ENCODE results near the gene SLC14A1.

DNA sequence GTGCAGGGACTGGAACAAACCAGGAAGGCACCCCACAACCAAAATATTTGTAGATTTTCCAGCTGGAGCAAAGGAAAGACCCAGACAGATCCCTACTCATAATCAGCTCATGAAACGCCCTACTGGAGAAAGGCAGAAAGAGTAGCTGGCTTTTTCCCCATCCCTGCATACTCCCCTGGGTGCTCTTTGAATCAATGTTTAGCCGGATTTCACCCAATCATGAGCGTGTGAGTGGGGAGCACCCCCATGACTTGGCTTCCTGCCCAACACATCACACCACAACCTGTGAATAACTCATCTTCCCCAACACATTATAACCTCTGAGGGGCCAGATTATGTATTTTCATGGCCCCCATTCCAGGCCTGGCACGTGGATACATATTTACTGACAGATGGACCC, 35.1 kb upstream of the SLC14A1 start:
- no peak for TF ChIP-seq EZH2phosphoT487 (IDR thresholded peaks at IDR 0.05; ENCODE audit: borderline replicate concordance)
- TF ChIP-seq, protein P1, sequence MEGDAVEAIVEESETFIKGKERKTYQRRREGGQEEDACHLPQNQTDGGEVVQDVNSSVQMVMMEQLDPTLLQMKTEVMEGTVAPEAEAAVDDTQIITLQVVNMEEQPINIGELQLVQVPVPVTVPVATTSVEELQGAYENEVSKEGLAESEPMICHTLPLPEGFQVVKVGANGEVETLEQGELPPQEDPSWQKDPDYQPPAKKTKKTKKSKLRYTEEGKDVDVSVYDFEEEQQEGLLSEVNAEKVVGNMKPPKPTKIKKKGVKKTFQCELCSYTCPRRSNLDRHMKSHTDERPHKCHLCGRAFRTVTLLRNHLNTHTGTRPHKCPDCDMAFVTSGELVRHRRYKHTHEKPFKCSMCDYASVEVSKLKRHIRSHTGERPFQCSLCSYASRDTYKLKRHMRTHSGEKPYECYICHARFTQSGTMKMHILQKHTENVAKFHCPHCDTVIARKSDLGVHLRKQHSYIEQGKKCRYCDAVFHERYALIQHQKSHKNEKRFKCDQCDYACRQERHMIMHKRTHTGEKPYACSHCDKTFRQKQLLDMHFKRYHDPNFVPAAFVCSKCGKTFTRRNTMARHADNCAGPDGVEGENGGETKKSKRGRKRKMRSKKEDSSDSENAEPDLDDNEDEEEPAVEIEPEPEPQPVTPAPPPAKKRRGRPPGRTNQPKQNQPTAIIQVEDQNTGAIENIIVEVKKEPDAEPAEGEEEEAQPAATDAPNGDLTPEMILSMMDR (conservative IDR thresholded peaks at IDR 0.05; ENCODE audit: low read length), result no peak

Data from Loucy (cell line).